Natural killer cell (primary cell): ENCODE results near the gene KCNS1. TPM values are rescaled to one million over a fixed set of nuclear protein-coding genes. Genes with fewer than 3 reads are reported as not detected.
A peak's percentile ranks its signal among the peaks of the same experiment; 100 is the strongest.
"Not testable (repeated sequence)": the region's sequence is repeated elsewhere in the genome, so short reads cannot be mapped to it uniquely, and the experiment has no call there.

Source experiments
- ATAC-seq, 3 donors: fragments of 150-1000 bp in 2 of 3; fragments of 200-7000 bp in 1 of 3; cut with Tn5 transposase; 1 replicate in 1 of 3; 2 replicates in 2 of 3; pipeline ENCODE4 v1.10.0; 2021; ENCODE audit warnings: mild to moderate bottlenecking in 2 of 3, moderate library complexity in 2 of 3
- DNase-seq, 2 donors: peaks; one replicate each; pipeline versions ENCODE4 v3.0.0 to v3.0.0-alpha.2; 2013 to 2021; ENCODE audit warnings: mixed read lengths in 1 of 2
- H3K27ac ChIP-seq: one replicate; pipeline ENCODE4 v1.5.1; 2013; ENCODE audit warnings: mild to moderate bottlenecking, low read length
- H3K27me3 ChIP-seq: one replicate; pipeline ENCODE4 v1.6.1; 2013; ENCODE audit warnings: low read length; ENCODE audit not compliant: control insufficient read depth, insufficient read depth
- H3K36me3 ChIP-seq: one replicate; pipeline ENCODE4 v1.6.1; 2013; ENCODE audit warnings: low read length; ENCODE audit not compliant: control insufficient read depth, insufficient read depth
- H3K4me1 ChIP-seq: one replicate; pipeline ENCODE4 v1.6.1; 2013; ENCODE audit warnings: low read length; ENCODE audit not compliant: control insufficient read depth, insufficient read depth
- H3K4me3 ChIP-seq: one replicate; pipeline ENCODE4 v1.5.1; 2013; ENCODE audit warnings: low read length
- H3K9me3 ChIP-seq: one replicate; pipeline ENCODE4 v1.6.1; 2013; ENCODE audit warnings: low read length; ENCODE audit not compliant: control insufficient read depth, insufficient read depth
- H3K27ac Mint-ChIP-seq, 2 donors: one replicate each; pipeline ENCODE4 v1.8.0; 2022; ENCODE audit warnings: mild to moderate bottlenecking in 2 of 2, mixed read lengths in 2 of 2, moderate library complexity in 1 of 2
- H3K27me3 Mint-ChIP-seq, 2 donors: one replicate each; pipeline ENCODE4 v1.8.0; 2022; ENCODE audit warnings: low read depth in 2 of 2, mixed read lengths in 2 of 2
- H3K36me3 Mint-ChIP-seq: one replicate; pipeline ENCODE4 v1.8.0; 2022; ENCODE audit warnings: mixed read lengths
- H3K4me1 Mint-ChIP-seq, 2 donors: one replicate each; pipeline ENCODE4 v1.8.0; 2022; ENCODE audit warnings: mixed read lengths in 2 of 2
- H3K4me3 Mint-ChIP-seq: one replicate; pipeline ENCODE4 v1.8.0; 2022; ENCODE audit warnings: mild to moderate bottlenecking, moderate library complexity, mixed read lengths
- H3K9me3 Mint-ChIP-seq, 2 donors: one replicate each; pipeline ENCODE4 v1.8.0; 2022; ENCODE audit warnings: mixed read lengths in 2 of 2
- WGBS: methylation state at CpG from one replicate; pipeline ENCODE4 v1.1.7; 2013; ENCODE audit warnings: missing lambda C conversion rate; ENCODE audit not compliant: insufficient coverage; 5-methylcytosine and 5-hydroxymethylcytosine counted together
- intact Hi-C: fragments of 100-400 bp; cut with micrococcal nuclease; formaldehyde crosslinking; loops from one replicate; pipeline ENCODE4 v1.14.2; 2022
- total RNA-seq, 4 donors: library from RNA; stranded (reverse); fragments of 120-200 nt in 1 of 4; gene quantifications; one replicate each; pipeline versions ENCODE4 v1.2.3 to v1.2.4, GENCODE V29; 2013 to 2022
- TF ChIP-seq, protein P1 (sequence below): fragments of 200-600 bp; IDR thresholded peaks from one replicate; pipeline ENCODE4 v1.8.0; 2022; ENCODE audit warnings: antibody characterized with exemption

KCNS1 gene
- total RNA-seq, 3 donors from 2014 or later (not counting 1 experiment from before 2014, with no cell fraction given), result not detected

DNA sequence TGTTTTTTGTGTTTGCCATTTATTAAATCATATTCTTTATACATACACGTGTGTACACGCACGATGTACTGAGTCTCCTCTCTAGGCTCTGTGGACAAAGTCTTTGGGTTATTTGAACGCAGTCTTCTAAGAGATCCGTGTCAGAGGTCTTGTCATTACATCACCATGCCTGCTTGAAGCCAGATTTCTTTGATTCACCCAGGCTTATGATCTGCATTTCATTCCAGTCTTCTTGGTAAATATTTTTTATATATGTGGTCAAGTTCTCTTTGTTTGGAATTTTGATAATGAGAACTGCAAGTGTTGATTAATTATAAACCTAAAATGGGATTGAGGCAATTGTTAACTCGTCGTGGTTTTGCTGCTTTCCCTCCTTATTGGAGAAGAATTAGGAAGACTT lies 34.6 kb downstream of the KCNS1 start:
- Histone ChIP-seq H3K27ac (no peak overlapping the region), H3K4me3 (no peak overlapping the region), H3K36me3 (peaks cover 42% of the 10 kb centered on the region), H3K27me3 (no peaks in the 10 kb centered on the region), H3K9me3 (no peaks in the 10 kb centered on the region), H3K4me1 (no peaks in the 10 kb centered on the region)
- 95% methylated on average over 7 of the region's 7 CpGs for WGBS
- no peak overlapping the region for H3K4me3 Mint-ChIP-seq
- peak overlapping the region; percentile 41 to 83 for H3K27ac Mint-ChIP-seq
- no peaks in the 10 kb centered on the region for H3K9me3 Mint-ChIP-seq
- H3K27me3 Mint-ChIP-seq, result no peaks in the 10 kb centered on the region
- peaks cover 8% of the 10 kb centered on the region for H3K36me3 Mint-ChIP-seq
- no peak for DNase-seq
- TF ChIP-seq, protein P1, sequence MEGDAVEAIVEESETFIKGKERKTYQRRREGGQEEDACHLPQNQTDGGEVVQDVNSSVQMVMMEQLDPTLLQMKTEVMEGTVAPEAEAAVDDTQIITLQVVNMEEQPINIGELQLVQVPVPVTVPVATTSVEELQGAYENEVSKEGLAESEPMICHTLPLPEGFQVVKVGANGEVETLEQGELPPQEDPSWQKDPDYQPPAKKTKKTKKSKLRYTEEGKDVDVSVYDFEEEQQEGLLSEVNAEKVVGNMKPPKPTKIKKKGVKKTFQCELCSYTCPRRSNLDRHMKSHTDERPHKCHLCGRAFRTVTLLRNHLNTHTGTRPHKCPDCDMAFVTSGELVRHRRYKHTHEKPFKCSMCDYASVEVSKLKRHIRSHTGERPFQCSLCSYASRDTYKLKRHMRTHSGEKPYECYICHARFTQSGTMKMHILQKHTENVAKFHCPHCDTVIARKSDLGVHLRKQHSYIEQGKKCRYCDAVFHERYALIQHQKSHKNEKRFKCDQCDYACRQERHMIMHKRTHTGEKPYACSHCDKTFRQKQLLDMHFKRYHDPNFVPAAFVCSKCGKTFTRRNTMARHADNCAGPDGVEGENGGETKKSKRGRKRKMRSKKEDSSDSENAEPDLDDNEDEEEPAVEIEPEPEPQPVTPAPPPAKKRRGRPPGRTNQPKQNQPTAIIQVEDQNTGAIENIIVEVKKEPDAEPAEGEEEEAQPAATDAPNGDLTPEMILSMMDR, result no peak
- intact Hi-C loops, result no loop called here
- peaks cover 73 to 85% of the 10 kb centered on the region in 2 donors for H3K4me1 Mint-ChIP-seq
- ATAC-seq, result no peak

DNA sequence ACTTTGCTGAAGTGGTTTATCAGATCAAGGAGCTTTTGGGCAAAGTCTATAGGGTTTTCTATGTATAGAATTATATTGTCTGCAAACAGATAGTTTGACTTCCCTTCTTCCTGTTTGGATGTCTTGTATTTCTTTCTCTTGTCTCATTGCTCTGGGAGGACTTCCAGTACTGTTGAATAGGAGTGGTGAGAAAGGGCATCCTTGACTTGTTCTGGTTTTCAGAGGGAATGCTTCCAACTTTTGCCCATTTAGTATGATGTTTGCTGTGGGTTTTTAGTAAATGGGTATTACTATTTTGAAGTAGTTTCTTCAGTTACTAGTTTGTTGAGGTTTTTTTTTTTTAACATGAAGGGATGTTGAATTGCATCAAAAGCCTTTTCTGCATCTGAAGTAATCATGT lies 36.1 kb downstream of the KCNS1 start:
- intact Hi-C loops, result no loop called here
- Mint-ChIP-seq H3K36me3 (peaks cover 8% of the 10 kb centered on the region), H3K27me3 (no peaks in the 10 kb centered on the region), H3K9me3 (no peaks in the 10 kb centered on the region), H3K27ac (peak overlapping the region; percentile 63 to 83), H3K4me3 (no peak overlapping the region), H3K4me1 (peaks cover 78 to 86% of the 10 kb centered on the region in 2 donors)
- Histone ChIP-seq H3K27me3 (no peaks in the 10 kb centered on the region), H3K4me1 (no peaks in the 10 kb centered on the region), H3K9me3 (no peaks in the 10 kb centered on the region), H3K27ac (no peak overlapping the region), H3K36me3 (peaks cover 43% of the 10 kb centered on the region), H3K4me3 (no peak overlapping the region)
- TF ChIP-seq, protein P1, result no peak
- no peak for ATAC-seq
- no peak for DNase-seq

DNA sequence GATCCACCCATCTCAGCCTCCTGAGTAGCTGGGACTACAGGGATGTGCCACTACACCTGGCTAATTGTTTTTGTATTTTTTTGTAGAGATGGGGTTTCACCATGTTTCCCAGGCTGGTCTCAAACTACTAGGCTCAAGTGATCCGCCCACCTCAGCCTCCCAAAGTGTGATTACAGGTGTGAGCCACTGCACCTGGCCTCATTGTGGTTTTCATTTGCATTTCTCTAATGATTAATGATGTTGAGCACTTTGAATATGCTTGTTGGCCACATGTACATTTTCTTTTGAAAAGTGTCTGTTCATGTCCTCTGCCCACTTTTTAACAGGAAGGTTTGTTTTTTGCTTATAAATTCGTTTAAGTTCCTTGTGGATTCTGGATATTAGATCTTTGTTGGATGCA lies 37.8 kb downstream of the KCNS1 start:
- H3K4me3 Mint-ChIP-seq, H3K9me3 ChIP-seq, H3K27me3 ChIP-seq, H3K27me3 Mint-ChIP-seq, DNase-seq, H3K36me3 Mint-ChIP-seq, intact Hi-C loops, H3K4me3 ChIP-seq, H3K4me1 ChIP-seq, ATAC-seq, H3K27ac ChIP-seq, H3K9me3 Mint-ChIP-seq: not testable (repeated sequence)
- 77% methylated on average over 1 of the region's 2 CpGs for WGBS
- peak overlapping the region; percentile 25 to 63 for H3K27ac Mint-ChIP-seq
- H3K4me1 Mint-ChIP-seq, result peaks cover 76 to 84% of the 10 kb centered on the region in 2 donors
- H3K36me3 ChIP-seq, result peaks cover 38% of the 10 kb centered on the region

DNA sequence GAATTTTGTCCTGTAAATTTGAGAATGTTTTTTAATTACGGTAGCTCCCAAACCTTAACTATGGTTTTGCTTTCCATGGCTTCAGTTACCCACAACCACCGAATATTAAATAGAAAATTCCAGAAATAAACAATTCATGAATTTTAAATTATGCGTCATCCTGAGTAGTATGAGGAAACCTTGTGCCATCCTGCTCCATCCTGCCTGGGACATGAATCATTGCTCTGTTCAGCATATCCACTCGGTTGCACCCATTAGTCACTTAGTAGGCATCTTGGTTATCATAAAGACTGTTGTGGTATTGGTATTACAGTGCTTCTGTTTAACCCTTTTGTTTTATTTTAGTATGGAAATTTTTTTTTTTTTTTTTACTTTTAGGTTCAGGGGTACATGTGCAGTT lies 39.7 kb downstream of the KCNS1 start:
- Mint-ChIP-seq H3K4me1 (peaks cover 70 to 82% of the 10 kb centered on the region in 2 donors), H3K27me3 (no peaks in the 10 kb centered on the region), H3K9me3 (no peaks in the 10 kb centered on the region), H3K36me3 (peaks cover 12% of the 10 kb centered on the region), H3K4me3 (no peak overlapping the region), H3K27ac (peak overlapping the region; percentile 50 to 81)
- Histone ChIP-seq H3K4me3 (no peak overlapping the region), H3K36me3 (peaks cover 40% of the 10 kb centered on the region), H3K27ac (no peak overlapping the region), H3K27me3 (no peaks in the 10 kb centered on the region), H3K4me1 (no peaks in the 10 kb centered on the region), H3K9me3 (no peaks in the 10 kb centered on the region)
- DNase-seq (no peak), ATAC-seq (peak in 1 of 3 donors; percentile 21)
- TF ChIP-seq, protein P1, result no peak
- 78% methylated on average over 3 of the region's 4 CpGs for WGBS
- intact Hi-C loops, result no loop called here
